Embryonic facial prominence (tissue), 1 donor: ENCODE measurements around the gene COPA.
A peak's percentile ranks its signal among the peaks of the same experiment; 100 is the strongest.
"Not testable (repeated sequence)": the region's sequence is repeated elsewhere in the genome, so short reads cannot be mapped to it uniquely, and the experiment has no call there.

Experiments
- DNase-seq: peaks from one replicate; pipeline ENCODE4 v3.0.0-alpha.2; 2016; ENCODE audit errors: extremely low spot score

The COPA gene

DNA sequence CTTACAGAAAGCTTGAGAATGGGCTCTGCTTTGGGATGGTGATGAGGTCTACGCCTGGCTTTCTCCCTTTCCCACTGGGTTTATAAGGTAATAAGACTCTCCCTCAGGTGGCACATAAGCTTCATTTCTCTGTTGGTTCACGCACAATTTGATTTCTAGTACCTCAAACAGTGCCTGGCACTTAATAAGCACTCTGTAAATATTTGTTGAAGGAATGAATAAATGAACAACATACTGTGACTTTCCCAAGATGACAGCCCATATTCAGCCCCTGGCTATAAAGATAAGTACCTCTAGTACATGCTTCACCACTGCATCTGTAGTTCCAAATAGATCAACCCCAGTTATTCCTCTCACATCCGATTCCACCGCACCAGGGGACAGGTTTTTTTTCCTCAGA, 17.8 kb downstream of the COPA start:
- no peak for DNase-seq

DNA sequence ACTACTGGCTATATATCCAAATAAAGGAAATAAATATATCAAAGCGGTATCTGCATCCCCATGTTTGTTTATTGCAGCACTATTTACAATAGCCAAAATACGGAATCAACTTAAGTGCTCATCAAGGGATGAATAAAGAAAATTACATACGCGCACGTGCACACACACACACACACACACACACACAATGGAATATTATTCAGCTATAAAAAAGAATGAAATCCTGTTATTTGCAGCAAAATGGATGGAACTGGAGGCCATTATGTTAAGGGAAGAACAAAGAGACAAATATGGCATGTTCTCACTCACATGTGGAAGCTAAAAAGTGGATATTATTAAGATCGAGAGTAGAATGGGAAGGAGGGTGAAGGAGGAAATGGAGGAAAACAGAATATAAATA, 20.2 kb downstream of the COPA start:
- DNase-seq: no peak

DNA sequence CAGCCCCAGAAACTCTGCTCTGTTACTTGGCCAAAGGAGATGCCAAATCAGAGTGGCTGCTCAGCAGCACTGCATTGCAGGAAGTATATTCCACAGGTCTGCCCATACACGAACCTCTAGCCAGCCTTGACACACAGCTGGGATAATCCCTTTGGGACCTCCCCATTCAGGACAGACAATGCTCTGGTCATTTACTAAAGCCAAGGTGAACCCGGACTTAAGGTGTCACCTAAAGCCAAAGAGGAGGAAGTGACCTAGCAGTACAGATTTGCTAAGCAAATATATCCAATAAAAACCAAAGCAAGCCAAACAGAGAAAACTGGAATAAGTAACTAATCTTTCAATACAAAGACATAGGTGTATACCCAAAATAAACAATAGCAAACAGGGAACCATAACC, 27.7 kb downstream of the COPA start:
- DNase-seq: no peak

DNA sequence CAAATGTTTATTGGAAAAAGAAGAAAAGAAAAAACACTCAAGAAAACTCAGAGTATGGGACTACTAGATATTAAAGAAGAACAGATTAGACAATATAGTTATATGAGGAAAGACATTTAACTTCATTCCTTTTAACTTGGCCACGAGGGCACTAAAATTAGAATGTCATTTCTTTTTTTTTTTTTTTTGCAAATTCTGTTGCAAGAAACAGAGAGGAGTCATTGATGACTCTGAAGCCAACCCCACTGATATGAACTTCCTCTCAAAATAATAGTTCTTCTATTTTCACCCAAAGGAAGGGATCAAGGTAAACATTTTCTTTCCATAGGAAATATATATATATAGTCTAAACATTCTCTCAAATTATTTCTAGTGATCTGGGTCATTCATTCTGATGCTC, 33.5 kb downstream of the COPA start:
- no peak for DNase-seq

DNA sequence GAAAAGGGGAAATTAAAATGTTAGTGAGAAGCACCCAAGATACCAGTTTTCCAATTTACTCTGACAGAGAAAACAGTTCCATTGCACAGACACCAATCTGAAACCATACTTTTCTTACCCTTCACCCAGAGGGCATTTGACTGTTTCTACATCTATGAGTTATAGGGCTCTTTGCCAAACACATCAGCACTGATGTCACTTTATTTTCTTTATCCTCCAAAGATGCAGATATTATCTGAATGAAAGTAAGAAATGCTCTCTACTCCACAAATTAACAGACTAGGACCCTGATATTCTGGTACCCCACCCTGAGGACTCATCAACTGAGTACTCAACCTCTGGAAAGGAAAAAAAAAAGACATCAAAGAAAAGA, 33.9 kb downstream of the COPA start:
- no peak for DNase-seq

DNA sequence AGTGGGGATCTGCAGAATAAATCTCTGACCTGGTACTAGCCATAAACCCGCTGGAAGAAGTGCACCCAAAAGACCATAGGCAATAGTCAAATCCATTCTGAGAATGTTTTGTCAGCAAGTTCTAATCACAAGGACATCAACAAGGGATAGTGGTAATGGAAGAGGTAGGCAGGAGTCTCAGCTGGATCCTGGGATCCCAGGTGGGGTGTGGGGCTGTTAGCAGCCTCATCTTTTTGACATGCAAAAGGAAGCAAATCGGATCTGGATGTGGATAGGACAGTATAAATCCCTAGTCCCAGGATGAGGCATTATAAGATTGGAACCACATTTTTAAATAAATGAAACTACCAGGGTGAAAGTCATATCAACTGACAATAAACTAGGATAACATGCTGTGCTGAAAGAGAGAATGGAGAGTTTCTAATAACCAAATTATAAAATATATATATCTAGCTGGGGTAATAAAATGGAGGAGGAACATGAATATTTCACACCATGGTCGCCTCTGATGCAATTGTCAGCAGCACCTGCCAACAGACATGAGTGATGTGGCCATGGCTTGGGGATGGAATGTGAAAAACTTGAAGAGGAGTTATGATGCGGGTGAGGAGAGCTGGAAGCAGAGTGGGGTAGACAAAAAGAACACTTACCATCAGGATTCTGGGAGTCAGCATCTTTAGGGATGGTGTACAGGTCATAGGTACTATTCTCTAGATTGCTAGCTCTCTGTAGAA, 34.4 kb downstream of the COPA start:
- DNase-seq: no peak

DNA sequence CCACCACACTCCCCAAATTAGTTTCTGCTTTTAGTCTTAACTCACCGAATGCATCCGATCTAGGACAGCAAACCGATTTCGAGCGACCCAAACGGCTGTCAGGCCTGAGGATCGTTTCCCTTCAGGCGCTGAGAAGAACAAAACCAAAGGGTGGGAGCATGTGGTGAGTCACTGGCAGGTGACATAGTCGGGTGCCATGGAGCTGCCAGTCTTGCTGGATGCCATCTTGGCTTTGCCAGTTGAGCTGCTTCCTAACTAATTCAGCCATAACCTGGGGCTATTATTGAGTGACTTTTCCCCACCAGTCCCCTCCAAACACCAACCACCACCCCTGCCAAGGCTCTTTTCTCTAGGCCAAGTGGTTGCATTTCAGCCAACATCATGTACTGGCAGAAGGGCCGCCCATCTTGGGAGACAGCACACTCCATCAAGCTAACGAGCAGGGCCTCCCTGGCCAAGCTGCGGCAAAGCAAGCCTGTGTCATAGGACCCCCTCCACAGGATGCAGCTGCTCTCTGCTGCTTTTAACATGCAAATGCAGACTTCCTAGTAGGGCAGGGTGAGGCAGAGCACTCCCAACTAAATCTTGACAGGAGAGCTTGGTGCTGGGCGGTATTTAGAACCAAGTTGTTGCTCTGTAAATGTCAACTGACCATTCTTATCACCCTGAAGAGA, 35.8 kb downstream of the COPA start:
- DNase-seq: no peak

DNA sequence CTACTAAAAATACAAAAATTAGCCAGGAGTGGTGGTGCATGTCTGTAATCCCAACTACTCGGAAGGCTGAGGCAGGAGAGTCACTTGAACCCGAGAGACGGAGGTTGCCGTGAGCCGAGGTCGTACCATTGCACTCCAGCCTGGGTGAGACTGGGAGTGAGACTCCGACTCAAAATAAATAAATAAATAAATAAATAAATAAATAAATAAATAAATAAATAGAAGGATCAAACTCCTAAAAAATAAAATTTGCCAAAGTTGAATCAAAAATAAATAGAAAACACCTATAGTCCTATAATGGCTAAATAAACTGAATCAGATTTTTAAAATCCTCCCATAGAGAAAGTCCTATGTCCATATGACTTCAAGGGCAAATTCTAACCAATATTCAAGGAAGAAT, 42.9 kb downstream of the COPA start:
- DNase-seq: no peak

DNA sequence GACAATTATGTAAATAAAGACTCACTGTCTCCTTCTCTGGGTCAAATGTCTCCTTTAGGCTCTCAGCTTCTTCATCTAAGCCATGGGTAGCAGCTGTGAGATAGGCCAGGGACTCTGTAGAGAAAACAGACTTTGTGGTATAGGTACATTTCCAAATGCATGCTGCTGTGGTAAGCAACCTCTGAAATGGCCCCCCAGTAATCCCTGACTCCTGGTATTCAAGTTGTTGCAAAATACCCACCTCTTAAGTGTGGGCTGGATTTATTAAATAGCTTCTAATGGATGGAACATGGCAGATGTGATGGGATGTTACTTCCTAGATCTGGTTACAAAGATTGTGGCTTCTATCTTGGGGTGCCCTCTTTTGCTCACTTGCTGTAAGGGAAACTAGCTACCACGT, 47.0 kb downstream of the COPA start:
- DNase-seq: no peak

DNA sequence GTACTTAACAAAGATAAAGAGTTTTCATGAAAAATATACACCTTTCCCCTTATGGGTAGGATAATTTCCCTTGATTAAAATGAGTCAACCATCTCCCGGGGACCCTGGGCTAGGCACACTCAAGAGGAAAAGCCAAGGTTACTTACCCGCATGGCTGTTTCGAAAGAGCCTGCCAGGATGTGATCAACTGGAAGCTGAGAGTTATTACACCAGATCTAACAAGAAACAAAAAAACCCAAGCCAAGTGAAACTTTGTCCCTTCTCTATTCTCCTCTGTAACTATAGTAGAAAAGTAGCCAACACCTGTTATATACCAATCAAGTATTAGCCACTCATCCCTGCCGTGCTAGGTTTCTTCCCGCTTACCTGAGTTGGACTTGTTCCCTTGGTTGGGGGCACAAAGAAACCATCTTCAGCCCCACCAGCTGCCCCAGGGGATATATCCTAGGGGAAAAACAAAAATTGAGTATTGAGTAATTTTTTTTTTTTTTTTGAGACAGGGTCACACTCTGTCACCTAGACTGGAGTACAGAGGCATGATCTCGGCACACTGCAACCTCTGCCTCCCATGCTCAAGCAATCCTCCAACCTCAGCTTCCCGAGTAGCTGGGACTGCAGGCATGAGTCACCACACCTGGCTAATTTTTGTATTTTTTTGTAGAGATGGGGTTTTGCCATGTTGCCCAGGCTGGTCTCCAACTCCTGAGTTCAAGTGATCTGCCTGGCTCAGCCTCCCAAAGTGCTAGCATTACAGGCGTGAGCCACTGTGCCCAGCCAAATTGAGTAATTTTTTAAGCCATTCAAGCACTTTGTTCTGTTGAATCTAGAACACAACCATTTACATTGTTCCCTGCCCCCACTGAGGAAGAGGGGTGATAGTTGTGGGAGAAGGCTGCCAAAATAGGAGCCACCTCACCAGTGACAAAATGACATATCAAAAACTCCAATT, 49.8 kb downstream of the COPA start:
- no peak for DNase-seq

DNA sequence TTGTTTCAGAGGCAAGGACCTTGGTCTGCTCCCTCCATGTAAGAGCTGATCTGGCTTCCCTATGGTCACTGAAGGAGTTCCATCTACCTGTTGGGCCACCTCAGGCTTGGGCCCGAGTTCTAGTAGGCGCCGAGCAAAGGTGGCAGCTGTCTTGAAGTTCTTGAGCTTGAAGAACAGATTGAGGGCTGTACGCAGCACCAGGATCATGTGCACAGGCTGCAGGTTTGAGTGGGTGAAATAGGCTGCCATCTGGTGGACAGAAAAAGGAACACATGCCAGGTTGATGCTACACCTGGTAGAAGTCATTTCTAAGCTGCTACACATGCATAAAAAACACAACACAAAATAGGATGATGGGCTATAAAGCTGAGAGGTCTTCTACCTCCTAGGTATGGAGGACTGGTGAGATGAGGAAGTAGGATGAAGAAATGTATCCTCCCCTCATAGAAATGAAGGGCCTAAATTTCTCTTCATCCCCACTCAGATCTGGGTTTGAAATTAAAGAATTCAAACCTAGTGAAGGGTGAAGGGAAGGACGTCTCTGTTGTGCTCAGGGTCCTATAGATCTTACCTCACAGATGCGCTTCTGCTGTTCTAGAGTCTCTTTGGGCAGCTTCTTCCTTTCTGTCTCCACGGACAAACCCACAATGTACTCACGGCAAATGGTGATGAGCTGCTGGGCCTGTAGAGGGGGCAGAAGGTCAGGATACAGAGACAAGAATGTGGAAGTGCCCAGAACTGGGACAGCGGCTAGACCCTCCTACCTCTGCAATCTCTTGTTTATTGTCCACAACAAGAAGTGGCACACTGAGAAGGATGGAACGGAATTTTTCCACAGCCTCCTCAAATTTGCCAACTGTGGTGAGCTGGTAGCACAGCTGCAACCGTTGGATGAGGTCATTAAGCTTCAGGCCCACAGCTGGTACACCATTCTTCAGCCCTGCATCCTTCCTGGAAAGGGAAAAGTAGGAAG, 51.5 kb downstream of the COPA start:
- DNase-seq: no peak

DNA sequence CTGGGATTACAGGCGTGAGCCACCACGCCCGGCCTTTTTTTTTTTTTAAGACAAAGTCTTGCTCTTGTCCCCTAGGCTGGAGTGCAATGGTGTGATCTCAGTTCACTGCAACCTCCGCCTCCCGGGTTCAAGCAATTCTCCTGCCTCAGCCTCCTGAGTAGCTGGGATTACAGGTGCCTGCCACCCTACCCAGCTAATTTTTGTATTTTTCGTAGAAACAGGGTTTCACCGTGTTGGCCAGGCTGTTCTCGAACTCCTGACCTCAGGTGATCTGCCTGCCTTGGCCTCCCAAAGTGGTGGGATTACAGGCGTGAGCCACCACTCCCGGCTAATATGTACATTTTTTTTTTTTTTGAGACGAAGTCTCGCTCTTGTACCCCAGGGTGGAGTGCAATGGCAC, 55.3 kb downstream of the COPA start:
- not testable (repeated sequence) for DNase-seq

DNA sequence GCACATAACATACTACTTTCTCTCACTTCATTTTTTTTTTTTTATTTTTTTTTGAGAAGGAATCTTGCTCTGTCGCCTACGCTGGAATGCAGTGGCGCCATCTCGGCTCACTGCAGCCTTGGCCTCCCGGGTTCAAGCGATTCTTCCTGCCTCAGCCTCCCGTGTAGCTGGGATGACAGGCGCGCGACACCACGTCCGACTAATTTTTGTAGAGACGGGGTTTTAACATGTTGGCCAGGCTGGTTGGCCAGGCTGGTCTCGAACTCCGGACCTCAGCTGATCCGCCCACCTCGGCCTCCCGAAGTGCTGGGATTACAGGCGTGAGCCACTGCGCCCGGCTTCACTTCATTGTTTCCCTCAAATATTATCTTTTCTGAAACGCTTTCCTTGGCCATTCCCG, 57.5 kb downstream of the COPA start:
- DNase-seq: no peak

DNA sequence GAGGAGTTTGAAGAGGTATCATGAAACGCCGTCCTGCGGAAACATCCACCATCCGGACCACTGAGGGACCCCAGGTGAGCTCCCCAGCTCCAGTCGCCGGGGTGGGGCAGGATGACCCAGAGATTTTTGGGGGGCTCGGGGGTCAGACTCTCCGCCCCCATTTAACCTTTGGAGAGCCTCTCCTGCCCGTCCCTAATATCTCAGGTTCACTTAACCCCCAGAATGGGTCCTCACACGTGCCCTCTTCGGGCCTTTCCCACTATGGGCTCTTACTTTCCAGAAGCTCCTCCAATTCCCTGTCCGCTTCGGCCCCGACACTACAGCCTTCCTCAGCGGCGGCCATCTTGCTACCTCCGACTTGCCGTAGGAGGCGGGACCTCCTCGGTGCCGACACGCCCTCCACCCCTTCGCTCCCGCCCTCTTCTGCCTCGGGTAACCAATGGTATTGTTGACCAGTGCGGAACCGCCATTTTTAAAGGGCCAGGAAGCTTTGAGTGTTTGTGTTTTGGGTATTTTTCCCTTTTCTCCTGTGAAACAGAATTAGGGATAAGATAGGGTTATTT, 58.2 kb downstream of the COPA start, which contains the start of gene PEX19:
TSS of gene PEX19 (minus strand) at position 352 of the 563 bp plus-strand sequence. CDS start at position 343, 9 bp downstream.
- DNase-seq: peak; percentile 88

DNA sequence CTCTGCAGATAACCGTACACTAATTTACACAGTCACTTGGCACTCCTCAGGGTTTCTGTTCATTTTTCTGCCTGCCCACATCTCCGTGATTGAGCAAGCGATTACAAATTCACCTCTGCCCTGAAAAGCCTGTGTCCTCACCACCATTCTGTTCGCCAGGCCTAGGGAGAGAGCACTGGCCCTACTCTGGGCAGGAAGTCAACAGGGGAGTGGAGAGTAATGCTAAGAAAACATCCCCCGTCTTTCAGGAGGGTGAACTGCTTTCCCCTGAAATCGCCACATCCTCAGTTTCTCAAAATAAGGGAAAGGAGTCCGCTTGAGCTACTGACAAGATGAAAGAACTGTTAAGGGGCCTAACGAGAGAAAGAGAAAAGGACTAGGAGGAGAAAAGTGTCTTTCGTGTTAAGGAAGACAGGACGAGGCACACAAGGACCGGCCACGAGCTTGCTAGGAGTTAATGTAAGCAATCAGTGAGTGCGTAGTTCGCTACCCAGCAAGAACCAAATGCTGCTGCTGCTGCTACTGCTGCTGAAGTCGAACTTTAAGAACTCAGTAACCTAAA, 58.7 kb downstream of the COPA start:
- peak; percentile 12 for DNase-seq

DNA sequence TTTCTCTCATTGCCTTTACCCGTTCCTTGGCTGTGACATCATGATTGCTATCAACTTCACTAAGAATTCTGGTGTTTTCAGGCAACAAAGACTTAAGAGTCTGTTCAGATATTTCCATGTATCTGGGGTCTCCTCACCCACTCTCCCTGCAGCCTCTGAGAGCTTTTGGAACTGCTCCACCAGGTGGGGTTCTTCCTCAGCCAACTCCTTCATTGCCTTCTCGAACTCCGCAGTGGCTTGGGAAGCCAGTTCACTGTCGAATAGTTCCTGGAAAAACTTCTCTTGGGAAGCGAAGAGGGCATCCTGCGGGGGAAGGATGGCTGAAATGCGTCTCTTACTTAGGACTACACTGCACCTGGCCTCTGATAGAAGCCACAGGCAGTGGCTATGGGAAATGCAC, 60.2 kb downstream of the COPA start:
- no peak for DNase-seq

DNA sequence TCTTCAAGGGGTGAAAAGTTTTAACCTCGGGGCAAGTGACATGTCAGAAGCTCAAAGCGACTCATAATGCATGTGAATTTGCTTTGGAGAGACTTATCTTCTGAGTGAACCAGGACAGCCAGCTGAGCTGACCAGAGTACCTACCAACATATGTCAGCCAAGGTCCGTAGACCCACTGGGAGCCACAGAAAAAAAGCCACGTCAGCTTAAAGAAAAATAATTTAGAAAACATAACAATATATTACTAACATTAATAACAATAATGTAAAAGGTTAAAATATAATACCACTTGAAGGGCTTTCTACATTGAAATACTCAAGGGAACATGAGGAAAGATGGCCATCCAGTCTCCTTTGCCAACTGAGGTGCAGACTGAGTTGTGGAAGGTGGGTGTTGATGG, 65.1 kb downstream of the COPA start:
- DNase-seq: no peak

DNA sequence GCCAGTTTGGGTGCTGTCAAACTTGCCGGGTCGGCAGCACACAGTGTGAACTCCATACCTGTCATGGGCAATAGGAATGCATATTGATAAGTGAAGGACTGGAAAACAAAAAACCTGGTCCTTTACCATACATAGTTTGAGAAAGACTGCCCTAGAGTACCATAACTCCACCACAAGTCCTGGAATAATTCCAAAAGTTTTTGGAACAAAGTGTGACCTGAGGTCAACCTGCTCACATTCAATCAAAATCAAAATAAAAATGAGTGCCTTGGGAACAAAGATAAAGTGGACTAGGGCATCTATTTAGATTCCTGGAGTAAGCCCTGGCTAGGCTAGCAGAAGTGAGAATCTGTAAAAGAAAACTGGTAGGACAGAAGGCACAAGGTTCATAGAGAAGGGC, 65.7 kb downstream of the COPA start:
- no peak for DNase-seq

DNA sequence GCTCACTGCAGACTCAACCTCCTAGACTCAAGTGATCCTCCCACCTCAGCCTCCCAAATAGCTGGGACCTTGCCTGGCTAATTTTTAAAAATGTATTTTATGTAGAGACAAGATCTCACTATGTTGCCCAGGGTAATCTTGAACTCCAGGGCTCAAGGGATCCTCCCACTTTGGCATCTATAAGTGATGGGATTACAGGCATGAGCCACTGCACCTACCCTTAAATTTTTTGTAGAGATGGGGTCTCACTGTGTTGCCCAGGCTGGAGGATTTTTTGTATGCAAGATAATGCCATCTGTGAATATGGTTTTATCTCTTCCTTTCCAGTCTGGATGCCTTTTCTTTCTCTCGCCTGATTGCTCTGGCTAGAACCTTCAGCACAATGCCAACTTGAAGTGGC, 72.0 kb downstream of the COPA start:
- no peak for DNase-seq

DNA sequence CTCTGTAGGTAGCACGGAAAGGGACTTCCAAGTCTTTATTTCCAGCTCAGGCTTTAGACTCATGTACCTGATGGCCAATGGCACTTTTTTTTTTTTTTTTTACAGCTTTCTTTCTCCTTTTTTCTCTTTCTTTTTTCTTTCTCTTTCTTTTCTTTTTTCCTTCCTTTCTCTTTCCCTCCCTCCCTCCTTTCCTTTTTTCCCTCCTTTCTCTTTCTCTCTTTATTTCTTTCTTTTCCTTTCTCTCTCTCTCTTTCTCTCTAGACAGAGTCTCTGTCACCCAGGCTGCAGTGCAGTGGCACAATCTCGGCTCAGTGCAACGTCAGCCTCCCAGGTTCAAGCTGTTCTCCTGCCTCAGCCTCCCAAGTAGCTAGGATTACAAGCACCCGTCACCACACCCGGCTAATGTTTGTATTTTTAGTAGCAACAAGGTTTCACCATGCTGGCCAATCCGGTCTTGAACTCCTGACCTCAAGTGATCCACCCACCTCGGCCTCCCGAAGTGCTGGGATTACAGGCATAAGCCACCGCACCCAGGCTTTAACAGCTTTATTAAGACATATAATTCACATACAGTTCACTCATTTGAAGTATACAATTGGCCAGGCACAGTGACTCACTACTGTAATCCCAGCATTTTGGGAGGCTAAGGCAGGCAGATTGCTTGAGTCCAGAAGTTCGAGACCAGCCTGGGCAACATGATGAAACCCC, 75.6 kb downstream of the COPA start:
- DNase-seq: no peak
